Effector CD4-positive, alpha-beta T cell (primary cell): ENCODE data around the gene CPEB1.
"Not testable (repeated sequence)": the region's sequence is repeated elsewhere in the genome, so short reads cannot be mapped to it uniquely, and the experiment has no call there.

Source experiments
- DNase-seq: peaks from one replicate; pipeline ENCODE4 v3.0.0-alpha.2; 2020

CPEB1 gene

GRCh38 chr15:82543160-82543559 lies 104.0 kb downstream of the CPEB1 start:
- DNase-seq, result no peak

GRCh38 chr15:82540984-82541431 lies 106.2 kb downstream of the CPEB1 start:
- no peak for DNase-seq

- peak; percentile 97 for DNase-seq
Measured at GRCh38 chr15:82540055-82540983, 106.8 kb downstream of the CPEB1 start, which contains the start of gene RPS17. Gene RPS17 (minus strand): TSS chr15:82540457. CDS start chr15:82540428, 29 bp downstream.

- DNase-seq, result no peak
Measured at GRCh38 chr15:82539691-82540054, 107.5 kb downstream of the CPEB1 start.

DNA sequence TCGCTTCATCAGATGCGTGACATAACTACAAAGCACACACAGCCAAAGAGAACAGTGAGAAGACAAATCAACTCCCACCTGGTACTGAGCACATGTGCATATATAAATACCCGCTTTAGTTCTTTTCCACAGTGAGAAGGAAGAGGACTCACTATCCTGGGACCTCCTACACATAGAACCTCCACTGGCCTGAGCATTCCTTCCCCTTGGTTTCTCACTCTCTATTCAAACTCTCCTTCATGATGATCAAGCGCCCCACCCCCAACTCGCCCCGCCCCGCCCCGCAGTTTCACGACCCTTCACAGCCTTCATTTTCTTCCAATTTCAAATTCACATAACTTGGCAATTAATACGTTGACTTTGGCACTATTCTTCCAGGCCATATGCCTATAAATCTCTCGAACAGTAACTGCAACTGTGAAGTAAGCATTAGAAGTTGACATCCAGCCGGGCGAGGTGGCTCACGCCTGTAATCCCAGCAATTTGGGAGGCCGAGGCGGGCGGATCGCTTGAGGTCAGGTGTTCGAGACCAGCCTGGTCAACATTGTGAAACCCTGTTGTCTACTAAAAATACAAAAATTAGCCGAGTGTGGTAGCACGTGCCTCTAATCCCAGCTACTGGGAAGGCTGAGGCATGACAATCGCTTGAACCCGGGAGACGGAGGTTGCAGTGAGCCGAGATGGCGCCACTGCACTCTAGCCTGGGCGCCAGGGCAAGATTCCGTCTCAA lies 108.0 kb downstream of the CPEB1 start:
- DNase-seq, result no peak

- DNase-seq, result no peak
Measured at GRCh38 chr15:82537351-82537908, 109.7 kb downstream of the CPEB1 start.

DNA sequence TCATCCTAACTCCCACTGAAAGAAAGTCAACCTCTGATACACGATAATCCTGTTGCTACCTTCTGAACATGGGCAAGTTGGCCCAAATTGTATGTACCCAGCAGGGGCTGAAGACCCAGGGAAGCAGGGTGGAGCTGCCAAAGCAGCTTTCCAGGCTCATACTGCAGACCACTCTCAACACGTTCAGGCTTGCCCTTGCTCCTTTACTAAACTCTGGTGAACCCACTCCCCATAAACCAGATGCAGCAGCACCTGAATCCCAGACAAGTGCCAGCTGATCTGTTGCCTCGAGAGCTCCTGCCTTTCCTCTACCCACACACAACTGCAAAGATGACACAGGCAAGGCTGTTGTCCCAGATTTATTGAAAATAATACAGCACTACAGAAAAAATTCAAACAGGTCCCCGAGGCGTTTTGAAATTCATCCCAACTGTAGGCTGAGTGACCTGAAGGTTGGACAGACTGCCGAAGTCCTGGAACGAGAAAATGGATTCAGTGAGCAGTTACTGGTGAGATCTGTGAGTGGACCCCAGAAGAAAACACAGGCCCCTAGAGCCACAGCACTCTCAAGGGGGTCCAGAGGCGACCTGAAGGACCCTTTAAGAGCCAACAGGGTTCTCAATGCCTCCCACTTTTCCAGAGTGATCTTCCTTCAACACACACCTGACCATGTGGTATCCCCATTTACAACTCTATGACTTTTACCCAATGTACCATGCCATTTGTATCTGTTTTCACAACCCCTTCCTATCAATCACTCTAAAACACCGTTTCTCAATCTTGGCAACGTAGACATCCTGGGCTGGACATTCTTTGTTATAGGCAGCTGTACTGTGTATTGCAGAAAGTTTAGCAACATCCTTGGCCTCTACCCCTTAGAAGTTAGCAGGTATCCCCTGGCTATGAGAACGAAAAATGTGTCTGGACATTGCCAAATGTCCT lies 110.5 kb downstream of the CPEB1 start:
- no peak for DNase-seq

DNA sequence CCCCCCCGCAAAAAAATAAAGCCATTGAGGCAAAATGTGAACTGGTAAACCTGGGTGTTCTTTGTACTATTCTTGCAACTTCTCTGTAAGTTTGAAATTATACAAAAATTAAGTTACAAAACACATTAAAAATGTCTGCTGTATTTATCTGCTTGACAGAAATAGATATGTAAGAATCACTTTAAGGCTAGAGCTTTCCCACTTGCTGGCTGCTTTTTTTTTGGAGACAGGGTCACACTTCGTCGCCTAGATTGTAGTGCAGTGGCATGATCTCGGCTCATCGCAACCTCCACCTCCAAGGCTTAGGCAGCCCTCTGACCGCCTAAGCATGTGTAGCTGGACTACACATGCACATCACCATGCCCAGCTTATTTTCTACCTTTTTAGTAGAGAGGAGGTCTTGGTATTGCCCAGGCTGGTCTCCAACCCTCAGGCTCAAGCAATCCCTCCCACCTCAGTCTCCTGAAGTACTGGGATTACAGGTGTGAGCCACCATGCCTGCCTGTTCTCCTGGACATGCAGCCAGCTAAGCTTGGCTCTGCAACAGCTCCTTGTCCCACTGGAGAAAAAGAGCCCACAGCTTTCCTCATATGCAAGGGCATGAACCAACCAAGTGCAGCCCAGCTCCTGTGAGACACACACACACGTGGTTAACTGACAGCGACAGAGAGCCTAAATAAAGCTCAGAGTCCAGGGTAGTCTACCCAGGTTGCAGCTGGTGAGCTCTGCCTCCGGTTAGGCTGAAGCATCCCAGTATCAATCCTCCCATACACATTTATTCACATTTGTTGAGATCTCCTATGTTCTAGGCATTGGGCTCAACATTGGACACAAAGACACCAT lies 111.4 kb downstream of the CPEB1 start:
- no peak for DNase-seq

DNA sequence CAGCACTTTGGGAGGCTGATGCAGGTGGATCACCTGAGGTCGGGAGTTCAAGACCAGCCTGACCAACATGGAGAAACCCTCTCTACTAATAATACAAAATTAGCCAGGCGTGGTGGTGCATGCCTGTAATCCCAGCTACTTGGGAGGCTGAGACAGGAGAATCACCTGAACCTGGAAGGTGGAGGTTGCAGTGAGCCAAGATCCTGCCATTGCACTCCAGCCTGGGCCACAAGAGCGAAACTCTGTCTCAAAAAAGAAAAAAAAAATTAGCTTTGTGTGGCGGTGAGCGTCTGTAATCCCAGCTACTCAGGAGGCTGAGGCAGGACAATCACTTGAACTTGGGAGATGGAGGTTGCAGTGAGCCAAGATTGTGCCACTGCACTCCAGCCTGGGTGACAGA lies 112.0 kb downstream of the CPEB1 start:
- DNase-seq, result not testable (repeated sequence)

GRCh38 chr15:82534457-82534861 lies 112.7 kb downstream of the CPEB1 start:
- not testable (repeated sequence) for DNase-seq

GRCh38 chr15:82533801-82534200 lies 113.4 kb downstream of the CPEB1 start:
- DNase-seq, result no peak

DNA sequence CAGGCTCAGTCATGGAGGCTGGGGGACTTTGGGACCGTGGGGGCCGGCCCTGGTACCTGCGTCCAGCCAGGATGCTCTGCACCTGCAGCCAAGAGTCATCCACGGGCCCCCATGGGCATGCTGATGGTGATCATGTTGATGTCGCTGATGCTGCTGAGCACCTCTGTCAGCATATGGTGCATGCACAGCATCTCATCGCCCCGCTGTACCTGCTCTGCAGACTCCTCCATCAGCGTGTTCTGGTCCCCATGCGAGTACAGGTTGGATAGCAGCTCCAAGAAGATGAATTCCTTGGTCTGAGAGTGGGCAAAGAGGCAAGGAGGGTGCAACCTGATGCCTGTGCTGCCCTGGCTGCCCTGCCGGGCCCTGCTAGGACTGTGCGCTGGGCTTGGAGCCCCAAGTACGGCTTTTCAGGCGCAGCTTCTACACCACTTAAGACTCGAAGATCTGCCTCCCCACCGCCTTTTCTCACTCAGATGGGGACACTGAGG lies 114.1 kb downstream of the CPEB1 start:
- no peak for DNase-seq

GRCh38 chr15:82532383-82532990 lies 114.7 kb downstream of the CPEB1 start:
- no peak for DNase-seq

- DNase-seq, result no peak
Measured at GRCh38 chr15:82531496-82532382, 115.4 kb downstream of the CPEB1 start.

GRCh38 chr15:82530606-82531379 lies 116.4 kb downstream of the CPEB1 start:
- peak; percentile 64 for DNase-seq

DNA sequence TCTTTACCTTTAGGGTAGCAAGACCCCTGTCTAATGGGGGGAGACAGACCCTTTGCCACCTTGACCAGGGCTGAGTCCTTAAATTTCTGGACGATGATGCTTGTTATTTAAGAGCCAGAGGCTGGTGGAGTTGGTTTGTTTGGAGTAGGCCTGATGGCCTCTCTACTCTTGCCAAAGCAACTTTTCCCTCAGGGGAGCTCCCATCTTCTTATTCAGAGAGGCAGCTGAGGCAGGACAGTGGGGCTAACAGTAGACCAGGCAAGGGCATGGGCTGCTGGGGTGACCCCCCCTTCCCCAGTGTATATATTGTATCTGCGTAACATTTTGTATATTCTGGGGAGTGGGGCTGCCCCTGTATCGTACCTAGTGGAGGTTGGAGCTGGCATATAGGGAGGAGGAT lies 117.2 kb downstream of the CPEB1 start:
- DNase-seq, result no peak

DNA sequence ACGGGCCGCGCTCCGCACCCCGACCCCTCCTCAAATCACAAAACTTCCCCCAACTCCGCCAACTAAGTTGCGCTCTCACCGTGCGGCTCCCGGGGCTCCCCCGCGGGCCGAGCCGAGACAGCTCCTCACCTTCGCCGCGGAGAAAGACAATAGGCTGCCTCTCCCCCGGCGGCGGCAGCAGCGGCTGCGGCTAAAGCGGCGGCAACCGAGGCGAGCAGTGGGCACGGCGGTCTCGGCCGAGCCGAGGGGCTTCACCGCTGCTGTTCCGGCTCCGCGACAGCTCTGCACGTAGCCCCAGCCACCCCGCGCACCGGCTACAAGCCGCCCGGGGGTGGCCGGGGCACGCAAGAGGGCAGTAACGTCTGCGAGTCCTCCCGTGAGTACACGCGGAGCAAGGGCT lies 133.6 kb downstream of the CPEB1 start:
- not testable (repeated sequence) for DNase-seq

- not testable (repeated sequence) for DNase-seq
Measured at GRCh38 chr15:82507693-82508092, 139.5 kb downstream of the CPEB1 start.

GRCh38 chr15:82507087-82507486 lies 140.1 kb downstream of the CPEB1 start:
- not testable (repeated sequence) for DNase-seq
